Measurements from ENCODE around the gene AP3S1. TPM values are rescaled to one million over a fixed set of nuclear protein-coding genes. Genes with fewer than 3 reads are reported as not detected.

Gene AP3S1
- total RNA-seq, 6 experiments from 2014 or later, result 27.8 to 51.0 (median 40.4) TPM

GRCh38 chr5:115831163-115831768 lies 10.5 kb upstream of the AP3S1 start:
- H3K36me3 ChIP-seq, result peaks cover 4 to 27% (median 12%) of the 10 kb centered on the region in 4 donors
- 34% methylated on average over 2 of the region's 2 CpGs for WGBS (ENCODE audit: insufficient coverage, low coverage, low lambda C conversion rate, missing lambda C conversion rate)
- DNase-seq, result no peak

GRCh38 chr5:115835481-115835880 lies 6.3 kb upstream of the AP3S1 start:
- DNase-seq, result no peak
- WGBS (ENCODE audit: insufficient coverage, low coverage, low lambda C conversion rate, missing lambda C conversion rate), result 74% methylated on average over 3 of the region's 4 CpGs
- H3K4me3 ChIP-seq, result no peak overlapping the region

More at GRCh38 chr5:115831163-115831768, 10.5 kb upstream of the AP3S1 start:
- ATAC-seq, result peak; percentile 87 to 95 (median 92)
- intact Hi-C loops (cut with DNase I), result loop anchor here in 1 of 2 donors (10.0 kb wide), 1 partner anchor 206 kb away; the partner anchor contains the start of gene TMED7
- Histone ChIP-seq H3K9me3 (no peaks in the 10 kb centered on the region), H3K4me1 (peaks cover 0 to 22% (median 6%) of the 10 kb centered on the region in 4 donors), H3K27me3 (no peaks in the 10 kb centered on the region), H3K27ac (peak overlapping the region in 2 of 3 donors; percentile 16 to 71), H3K4me3 (no peak overlapping the region)
- TF ChIP-seq POLR2A (IDR thresholded peaks at IDR 0.05) (no peak), CTCF (IDR thresholded peaks at IDR 0.05) (peak; percentile 84 to 89 (median 86))

GRCh38 chr5:115838885-115839518 lies 2.7 kb upstream of the AP3S1 start:
- TF ChIP-seq CTCF (IDR thresholded peaks at IDR 0.05), result peak; percentile 55 to 69 (median 62)
- no peak for TF ChIP-seq POLR2A (IDR thresholded peaks at IDR 0.05)
- Histone ChIP-seq H3K27me3 (no peaks in the 10 kb centered on the region), H3K36me3 (peaks cover 4 to 27% (median 10%) of the 10 kb centered on the region in 4 donors), H3K27ac (peak overlapping the region in 2 of 3 donors; percentile 30 to 66), H3K4me1 (peaks cover 0 to 33% (median 6%) of the 10 kb centered on the region in 4 donors), H3K9me3 (no peaks in the 10 kb centered on the region), H3K4me3 (peak overlapping the region; percentile 4 to 79 (median 20))
- intact Hi-C loops (cut with DNase I), result loop anchor here in 1 of 2 donors (10.0 kb wide), 1 partner anchor 214 kb away; the partner anchor contains the start of gene TMED7
- WGBS (ENCODE audit: insufficient coverage, low coverage, low lambda C conversion rate, missing lambda C conversion rate), result 12% methylated on average over 10 of the region's 10 CpGs
- peak; percentile 50 to 58 (median 53) for ATAC-seq
- DNase-seq, result no peak

More at GRCh38 chr5:115835481-115835880, 6.3 kb upstream of the AP3S1 start:
- Histone ChIP-seq H3K9me3 (no peaks in the 10 kb centered on the region), H3K27me3 (no peaks in the 10 kb centered on the region), H3K4me1 (peaks cover 0 to 29% (median 12%) of the 10 kb centered on the region in 4 donors), H3K36me3 (peaks cover 4 to 36% (median 16%) of the 10 kb centered on the region in 4 donors), H3K27ac (no peak overlapping the region)
- intact Hi-C loops (cut with DNase I), result loop anchor here in 1 of 2 donors (10.0 kb wide), 1 partner anchor 211 kb away; the partner anchor contains the start of gene TMED7
- ATAC-seq, result no peak
- no peak for TF ChIP-seq CTCF (IDR thresholded peaks at IDR 0.05)
- no peak for TF ChIP-seq POLR2A (IDR thresholded peaks at IDR 0.05)

GRCh38 chr5:115840873-115841272 lies 862 bp upstream of the AP3S1 start:
- intact Hi-C loops (cut with DNase I), result no loop called here
- Histone ChIP-seq H3K36me3 (peaks cover 2 to 17% (median 9%) of the 10 kb centered on the region in 4 donors), H3K27ac (peak overlapping the region; percentile 91 to 94 (median 93)), H3K4me3 (peak overlapping the region; percentile 79 to 91 (median 90)), H3K27me3 (no peaks in the 10 kb centered on the region), H3K9me3 (no peaks in the 10 kb centered on the region), H3K4me1 (peaks cover 0 to 45% (median 6%) of the 10 kb centered on the region in 4 donors)
- WGBS (ENCODE audit: insufficient coverage, low coverage, low lambda C conversion rate, missing lambda C conversion rate), result 2% methylated on average over 5 of the region's 5 CpGs
- DNase-seq, result no peak
- TF ChIP-seq POLR2A (IDR thresholded peaks at IDR 0.05), result no peak
- TF ChIP-seq CTCF (IDR thresholded peaks at IDR 0.05), result no peak
- ATAC-seq, result no peak

Data from right lobe of liver (tissue), 6 donors.